ENCODE measurements around the gene FMN1. TPM values are rescaled to one million over a fixed set of nuclear protein-coding genes. Genes with fewer than 3 reads are reported as not detected.
A peak's percentile ranks its signal among the peaks of the same experiment; 100 is the strongest.

The FMN1 gene
- total RNA-seq, 1 experiment from 2014 or later, result 1.2 TPM

DNA sequence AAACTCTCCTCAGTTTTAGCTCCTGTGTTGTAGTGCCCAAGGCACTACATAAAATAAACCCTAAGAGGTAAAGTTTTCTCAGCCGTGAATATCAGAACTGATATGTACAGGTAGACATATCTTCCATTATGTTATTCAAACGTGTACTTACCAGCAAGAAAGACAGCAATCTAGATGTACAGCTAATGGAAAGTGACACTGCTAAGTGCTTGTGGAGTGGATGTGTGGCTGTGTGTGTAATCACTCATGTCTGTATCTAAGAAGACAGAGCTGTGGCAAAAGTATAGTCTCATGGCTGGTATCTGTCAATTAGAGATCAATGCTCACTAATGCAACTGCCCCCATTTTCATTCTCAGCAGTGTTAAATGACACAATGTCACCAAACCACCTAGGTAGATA is 101.3 kb downstream of the FMN1 start:
- ChIA-PET POLR2A (interaction anchor here (0.6 kb wide), 1 partner anchor 22 kb away, joined by 3 read pairs; no protein-coding TSS in a partner anchor), CTCF (interaction anchor here (0.5 to 13.3 kb wide), 5 partner anchors 9 to 431 kb away, joined by 3 to 292 read pairs (median 5); no protein-coding TSS in a partner anchor)
- Mint-ChIP-seq H3K9me3 (ENCODE audit: unreplicated experiment) (no peaks in the 10 kb centered on the region), H3K27me3 (ENCODE audit: insufficient read depth, unreplicated experiment) (no peaks in the 10 kb centered on the region), H3K27ac (ENCODE audit: low read depth, unreplicated experiment) (no peak overlapping the region), H3K4me3 (ENCODE audit: unreplicated experiment) (no peak overlapping the region), H3K4me1 (ENCODE audit: insufficient read depth, unreplicated experiment) (no peaks in the 10 kb centered on the region), H3K36me3 (ENCODE audit: insufficient read depth, unreplicated experiment) (no peaks in the 10 kb centered on the region)
- no TSS peak for BruUV-seq (replicated peaks)
- intact Hi-C loops (cut with micrococcal nuclease), result no loop called here
- DNase-seq (ENCODE audit: unreplicated experiment), result no peak
- TF ChIP-seq, protein P1, sequence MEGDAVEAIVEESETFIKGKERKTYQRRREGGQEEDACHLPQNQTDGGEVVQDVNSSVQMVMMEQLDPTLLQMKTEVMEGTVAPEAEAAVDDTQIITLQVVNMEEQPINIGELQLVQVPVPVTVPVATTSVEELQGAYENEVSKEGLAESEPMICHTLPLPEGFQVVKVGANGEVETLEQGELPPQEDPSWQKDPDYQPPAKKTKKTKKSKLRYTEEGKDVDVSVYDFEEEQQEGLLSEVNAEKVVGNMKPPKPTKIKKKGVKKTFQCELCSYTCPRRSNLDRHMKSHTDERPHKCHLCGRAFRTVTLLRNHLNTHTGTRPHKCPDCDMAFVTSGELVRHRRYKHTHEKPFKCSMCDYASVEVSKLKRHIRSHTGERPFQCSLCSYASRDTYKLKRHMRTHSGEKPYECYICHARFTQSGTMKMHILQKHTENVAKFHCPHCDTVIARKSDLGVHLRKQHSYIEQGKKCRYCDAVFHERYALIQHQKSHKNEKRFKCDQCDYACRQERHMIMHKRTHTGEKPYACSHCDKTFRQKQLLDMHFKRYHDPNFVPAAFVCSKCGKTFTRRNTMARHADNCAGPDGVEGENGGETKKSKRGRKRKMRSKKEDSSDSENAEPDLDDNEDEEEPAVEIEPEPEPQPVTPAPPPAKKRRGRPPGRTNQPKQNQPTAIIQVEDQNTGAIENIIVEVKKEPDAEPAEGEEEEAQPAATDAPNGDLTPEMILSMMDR (IDR thresholded peaks at IDR 0.05; ENCODE audit: unreplicated experiment), result no peak

DNA sequence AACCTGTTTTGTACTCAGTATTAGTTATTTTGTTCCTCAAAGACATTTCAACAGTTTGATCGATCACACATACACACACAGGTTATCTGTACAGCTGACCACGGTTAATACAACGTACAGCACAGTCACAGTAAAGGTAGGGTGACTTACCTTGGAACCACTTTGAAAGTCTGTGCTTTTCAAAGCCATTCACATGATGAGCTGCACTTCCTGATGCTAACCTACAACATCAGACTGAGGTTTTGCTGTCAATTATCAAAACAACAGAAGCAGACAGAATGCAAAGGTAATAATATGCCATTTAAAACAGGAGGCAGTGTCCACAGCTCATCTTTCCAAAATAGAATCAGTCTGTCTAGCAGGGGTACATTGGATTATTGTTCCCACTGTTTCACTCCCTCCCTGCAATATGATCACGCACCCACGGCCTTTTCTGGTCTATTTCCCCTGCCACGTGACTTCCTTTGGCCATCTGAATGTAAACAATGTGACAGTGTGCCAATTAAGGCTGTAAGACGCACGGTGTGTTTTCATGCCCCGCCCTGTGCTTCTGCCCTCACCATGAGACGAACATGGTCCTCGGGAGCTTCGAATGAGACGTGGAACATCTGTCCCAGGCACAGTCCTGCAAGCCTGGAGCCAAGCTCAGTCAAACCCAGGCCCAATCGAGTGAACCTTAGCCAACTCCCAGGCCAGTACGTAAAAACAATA is 102.4 kb downstream of the FMN1 start:
- BruUV-seq (replicated peaks), result no TSS peak
- no peak overlapping the region for H3K4me3 Mint-ChIP-seq (ENCODE audit: unreplicated experiment)
- H3K27me3 Mint-ChIP-seq (ENCODE audit: insufficient read depth, unreplicated experiment), result no peaks in the 10 kb centered on the region
- intact Hi-C loops (cut with micrococcal nuclease), result no loop called here
- no peaks in the 10 kb centered on the region for H3K9me3 Mint-ChIP-seq (ENCODE audit: unreplicated experiment)
- H3K4me1 Mint-ChIP-seq (ENCODE audit: insufficient read depth, unreplicated experiment), result no peaks in the 10 kb centered on the region
- DNase-seq (ENCODE audit: unreplicated experiment), result no peak
- H3K36me3 Mint-ChIP-seq (ENCODE audit: insufficient read depth, unreplicated experiment), result no peaks in the 10 kb centered on the region
- POLR2A ChIA-PET, result no interaction called here
- CTCF ChIA-PET, result interaction anchor here (1.0 to 13.3 kb wide), 3 partner anchors 42 to 609 kb away, joined by 3 to 292 read pairs (median 8); no protein-coding TSS in a partner anchor
- TF ChIP-seq, protein P1 (IDR thresholded peaks at IDR 0.05; ENCODE audit: unreplicated experiment), result no peak
- no peak overlapping the region for H3K27ac Mint-ChIP-seq (ENCODE audit: low read depth, unreplicated experiment)

DNA sequence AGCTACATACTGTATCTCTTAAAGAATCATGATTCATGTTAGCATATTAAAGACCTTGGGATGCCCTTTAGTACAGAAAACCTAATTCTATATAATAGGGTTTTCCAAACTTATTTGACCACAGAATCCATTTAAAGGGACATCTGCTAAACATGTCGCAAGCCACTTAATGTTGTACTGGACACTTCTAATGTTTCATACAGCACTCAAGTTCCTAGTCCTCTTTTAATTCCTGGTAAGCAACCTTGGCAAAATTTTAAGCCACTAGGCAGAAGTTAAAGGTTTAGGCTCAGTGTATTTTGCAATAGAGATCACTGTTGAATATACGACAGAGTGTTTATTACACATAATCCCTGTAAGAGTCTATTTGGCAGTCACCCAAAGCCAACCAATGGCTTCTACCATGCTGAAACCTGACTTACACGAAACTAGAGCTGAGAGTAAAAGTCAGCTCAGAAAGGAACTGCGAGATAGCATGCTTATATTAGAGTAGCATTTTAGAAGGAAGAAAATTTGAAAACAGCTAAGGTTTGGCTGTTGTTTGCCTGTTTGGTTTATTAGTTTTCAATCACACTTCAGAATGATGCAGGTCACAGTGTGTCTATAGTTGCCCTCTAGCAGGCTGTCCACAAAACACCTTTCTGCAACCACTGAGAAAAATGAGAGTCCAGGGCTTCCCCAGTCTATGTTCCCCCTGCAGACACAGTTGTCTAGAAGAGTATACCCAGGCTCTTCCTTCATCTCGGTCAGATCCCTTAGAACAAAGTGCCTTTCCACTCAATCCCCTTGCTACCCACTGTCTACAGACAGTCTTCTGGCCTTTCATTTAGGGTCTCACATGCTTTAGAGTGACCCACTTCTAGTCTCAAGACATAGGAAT is 104.4 kb downstream of the FMN1 start:
- Mint-ChIP-seq H3K4me1 (ENCODE audit: insufficient read depth, unreplicated experiment) (no peaks in the 10 kb centered on the region), H3K4me3 (ENCODE audit: unreplicated experiment) (no peak overlapping the region), H3K9me3 (ENCODE audit: unreplicated experiment) (no peaks in the 10 kb centered on the region), H3K36me3 (ENCODE audit: insufficient read depth, unreplicated experiment) (no peaks in the 10 kb centered on the region), H3K27me3 (ENCODE audit: insufficient read depth, unreplicated experiment) (no peaks in the 10 kb centered on the region), H3K27ac (ENCODE audit: low read depth, unreplicated experiment) (no peak overlapping the region)
- ChIA-PET CTCF (interaction anchor here (0.6 to 13.3 kb wide), 5 partner anchors 10 to 611 kb away, joined by 3 to 292 read pairs (median 3); no protein-coding TSS in a partner anchor), POLR2A (interaction anchor here (1.1 to 1.6 kb wide), 3 partner anchors 42 to 55 kb away, joined by 5 to 9 read pairs (median 8); no protein-coding TSS in a partner anchor)
- TF ChIP-seq, protein P1 (IDR thresholded peaks at IDR 0.05; ENCODE audit: unreplicated experiment), result no peak
- DNase-seq (ENCODE audit: unreplicated experiment), result peak; percentile 90
- no TSS peak for BruUV-seq (replicated peaks)
- intact Hi-C loops (cut with micrococcal nuclease), result loop anchor here (5.0 kb wide), 1 partner anchor 142 kb away; no protein-coding TSS in a partner anchor

Data from MCF 10A (cell line).